Heart left ventricle (tissue), 13 donors: Measurements from ENCODE around the gene APOBEC4.

Experiments
- CTCF ChIP-seq, 12 donors: fragments of 200-600 bp; sonication (generic) in 4 of 12; IDR thresholded peaks; one replicate each; pipeline versions ENCODE4 v1.5.0 to v1.8.0; 2018 to 2022; ENCODE audit warnings: antibody characterized with exemption in 12 of 12, mild to moderate bottlenecking in 5 of 12
- POLR2A ChIP-seq, 2 donors: fragments of 450-650 bp; IDR thresholded peaks; one replicate each; pipeline ENCODE4 v1.6.1; 2017; ENCODE audit warnings: antibody characterized with exemption in 2 of 2, mild to moderate bottlenecking in 2 of 2, moderate library complexity in 2 of 2
- donor health status: ischemic (EF 13 %, LVEDD 7.1; RV severe dilation, severe dysfunction).
- donor health status: DM: no; HTN: yes; CAD: no.
- donor health status: DM: no; HTN: no; CAD: no.
- donor health status: ischemic (EF 25% LVEDD 6.9; RV normal size, moderate dysfunction).
- donor health status: ischemic (EF 25% LVEDD 5.7; RV mildly dilated, moderate dysfunction).
- donor health status: ischemic (EF 35%, LVEDD 5.7; RV mildly dilated, moderate dysfunction).
- donor health status: nonischemic (EF 11% LVEDD 7.7; RV severe dilation, severe dysfunction).
- donor health status: DM: yes; HTN: yes; CAD: no.
- donor health status: PGD.
- donor health status: ischemic (EF 29% LVEDD 5.4; RV normal size, mild dysfunction).
- donor health status: nonischemic (EF 23%, LVEDD 6.1; RV moderate dilation, normal function).

DNA sequence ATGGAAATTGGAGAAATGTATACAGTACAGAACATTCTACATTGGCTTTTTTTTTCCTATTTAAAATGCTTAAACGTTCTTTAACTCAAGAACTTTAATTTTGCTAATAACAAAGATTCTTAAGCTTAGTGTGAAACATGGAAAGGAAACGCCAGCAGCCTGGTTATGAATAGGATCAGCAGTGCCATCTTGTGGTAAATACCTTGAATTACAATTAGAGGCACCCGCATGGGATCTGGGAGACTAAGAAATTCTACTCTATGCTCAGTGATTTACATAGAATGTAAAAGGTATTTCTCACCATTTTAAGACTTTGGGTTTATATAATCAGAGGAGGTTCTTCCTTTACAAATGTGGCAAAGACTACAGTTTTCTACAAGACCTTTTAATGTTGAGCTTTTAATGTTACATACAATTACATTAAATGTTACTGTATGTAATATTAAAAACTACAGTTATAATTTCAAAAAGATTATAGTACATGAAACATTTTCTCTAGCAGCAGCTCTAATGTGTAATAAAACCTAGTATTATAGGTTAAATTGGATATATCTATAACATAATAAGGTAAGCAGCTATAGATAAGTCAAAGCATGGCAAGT lies 32.1 kb upstream of the APOBEC4 start:
- TF ChIP-seq CTCF (IDR thresholded peaks at IDR 0.05): peak; percentile 73 to 89 (median 82)
- no peak for TF ChIP-seq POLR2A (IDR thresholded peaks at IDR 0.05)
